Chondrocyte (in vitro differentiated cells): ENCODE results near the gene NRXN2. TPM values are rescaled to one million over a fixed set of nuclear protein-coding genes. Genes with fewer than 3 reads are reported as not detected.

Source experiments
- DNase-seq: peaks from one replicate; pipeline ENCODE4 v3.0.0; 2021; ENCODE audit warnings: mixed read lengths, low spot score
- H3K27ac Mint-ChIP-seq: one replicate; pipeline ENCODE4 v1.8.0; 2021; ENCODE audit warnings: mild to moderate bottlenecking, moderate library complexity, mixed read lengths; ENCODE audit not compliant: unreplicated experiment
- H3K27me3 Mint-ChIP-seq: 2 replicates; pipeline ENCODE4 v1.8.0; 2021; ENCODE audit warnings: low read depth, mixed read lengths
- H3K36me3 Mint-ChIP-seq: 2 replicates; pipeline ENCODE4 v1.8.0; 2021; ENCODE audit warnings: low read depth, mixed read lengths
- H3K4me1 Mint-ChIP-seq: 2 replicates; pipeline ENCODE4 v1.8.0; 2021; ENCODE audit warnings: low read depth, mild to moderate bottlenecking, mixed read lengths
- H3K4me3 Mint-ChIP-seq: one replicate; pipeline ENCODE4 v1.8.0; 2021; ENCODE audit warnings: mild to moderate bottlenecking, moderate library complexity, mixed read lengths; ENCODE audit not compliant: unreplicated experiment
- H3K9me3 Mint-ChIP-seq: 2 replicates; pipeline ENCODE4 v1.8.0; 2021; ENCODE audit warnings: low read depth, mixed read lengths
- CTCF ChIP-seq: fragments of 200-600 bp; sonication (generic); IDR thresholded peaks from 2 replicates; pipeline ENCODE4 v1.5.0; 2021; ENCODE audit warnings: antibody characterized with exemption, mild to moderate bottlenecking, moderate library complexity
- total RNA-seq: library from RNA; stranded (reverse); gene quantifications from 3 replicates; pipeline ENCODE4 v1.2.1, GENCODE V29; 2021

The NRXN2 gene
- total RNA-seq, 1 donor from 2014 or later: 1.8 TPM

- no peaks in the 10 kb centered on the region for H3K36me3 Mint-ChIP-seq
- TF ChIP-seq CTCF: no peak
- H3K9me3 Mint-ChIP-seq: no peaks in the 10 kb centered on the region
- no peaks in the 10 kb centered on the region for H3K27me3 Mint-ChIP-seq
- no peak for DNase-seq
- peaks cover 22% of the 10 kb centered on the region for H3K4me1 Mint-ChIP-seq
- H3K27ac Mint-ChIP-seq: no peak overlapping the region
- peak overlapping the region; percentile 75 for H3K4me3 Mint-ChIP-seq
Measured at GRCh38 chr11:64744544-64745188, 21.7 kb upstream of the NRXN2 start.

GRCh38 chr11:64743591-64744543 lies 20.9 kb upstream of the NRXN2 start, which contains the start of gene RASGRP2:
TSS of gene RASGRP2 (minus strand) at chr11:64744142. CDS start at chr11:64742866, 1,276 bp downstream.
- Mint-ChIP-seq H3K27ac (peak within 1 kb of the TSS; percentile 80), H3K4me3 (peak within 1 kb of the TSS; percentile 75), H3K27me3 (no peaks in the 10 kb centered on the region)

GRCh38 chr11:64742889-64743590 lies 20.0 kb upstream of the NRXN2 start:
- TF ChIP-seq CTCF: peak; percentile 90
- Mint-ChIP-seq H3K4me1 (peaks cover 15% of the 10 kb centered on the region), H3K4me3 (peak overlapping the region; percentile 41), H3K27me3 (no peaks in the 10 kb centered on the region), H3K9me3 (no peaks in the 10 kb centered on the region), H3K36me3 (no peaks in the 10 kb centered on the region), H3K27ac (no peak overlapping the region)
- DNase-seq: no peak

More at GRCh38 chr11:64743591-64744543, 20.9 kb upstream of the NRXN2 start, which contains the start of gene RASGRP2:
- H3K9me3 Mint-ChIP-seq: no peaks in the 10 kb centered on the region
- no peaks in the 10 kb centered on the region for H3K36me3 Mint-ChIP-seq
- H3K4me1 Mint-ChIP-seq: peaks cover 22% of the 10 kb centered on the region
- TF ChIP-seq CTCF: peak; percentile 75
- no peak for DNase-seq

GRCh38 chr11:64742087-64742888 lies 19.3 kb upstream of the NRXN2 start:
- DNase-seq: no peak
- Mint-ChIP-seq H3K27me3 (no peaks in the 10 kb centered on the region), H3K36me3 (no peaks in the 10 kb centered on the region), H3K4me1 (peaks cover 14% of the 10 kb centered on the region), H3K4me3 (peak overlapping the region; percentile 41), H3K27ac (no peak overlapping the region), H3K9me3 (no peaks in the 10 kb centered on the region)
- no peak for TF ChIP-seq CTCF
